K562 (cell line): ENCODE results near the gene SAMD11. TPM values are rescaled to one million over a fixed set of nuclear protein-coding genes. Genes with fewer than 3 reads are reported as not detected.
A peak's percentile ranks its signal among the peaks of the same experiment; 100 is the strongest.

Experiments
- ARID1B ChIP-seq: fragments of 450-650 bp; IDR thresholded peaks from 2 replicates; pipeline ENCODE4 v1.6.1; 2016; ENCODE audit warnings: antibody characterized with exemption, mild to moderate bottlenecking, inconsistent platforms
- CBX8 ChIP-seq: fragments of 200-600 bp; sonication (generic); IDR thresholded peaks from 2 replicates; pipeline ENCODE4 v1.6.1; 2012; ENCODE audit warnings: borderline replicate concordance, mixed run types, low read depth, mild to moderate bottlenecking, moderate library complexity, mixed read lengths, low read length, control low read depth, inconsistent platforms; ENCODE audit not compliant: poor library complexity, severe bottlenecking; ENCODE audit errors: extremely low read depth
- CHD4 ChIP-seq: fragments of 200-600 bp; sonication (generic); IDR thresholded peaks from 3 replicates; pipeline ENCODE4 v1.6.1; 2012; ENCODE audit warnings: low read depth, mild to moderate bottlenecking, mixed read lengths, low read length, inconsistent platforms; ENCODE audit not compliant: insufficient read depth, insufficient replicate concordance, poor library complexity, severe bottlenecking
- E2F5 ChIP-seq: sonication (generic); formaldehyde crosslinking; IDR thresholded peaks from 2 replicates; pipeline ENCODE4 v1.8.0; 2022; ENCODE audit warnings: mild to moderate bottlenecking, missing genetic modification reagents
- EZH2 ChIP-seq: IDR thresholded peaks from 2 replicates; pipeline ENCODE4 v1.6.1; 2012; ENCODE audit warnings: low read depth, mild to moderate bottlenecking, inconsistent platforms, low read length, borderline replicate concordance
- FOSL1 ChIP-seq: fragments of 200-800 bp; sonication (Bioruptor generic); conservative IDR thresholded peaks from 2 replicates; pipeline ENCODE4 v1.6.1; 2016; ENCODE audit warnings: missing genetic modification characterization, missing compliant biosample characterization
- GABPB1 ChIP-seq: sonication (generic); formaldehyde crosslinking; IDR thresholded peaks from 2 replicates; pipeline ENCODE4 v1.8.0; 2022; ENCODE audit warnings: mild to moderate bottlenecking, missing genetic modification reagents
- GTF3C2 ChIP-seq: IDR thresholded peaks from 3 replicates; pipeline ENCODE4 v1.6.1; 2011; ENCODE audit warnings: borderline replicate concordance, mild to moderate bottlenecking, moderate library complexity; ENCODE audit not compliant: insufficient read length; ENCODE audit errors: extremely low read depth
- HNRNPK ChIP-seq: fragments of 200-400 bp; formaldehyde crosslinking; IDR thresholded peaks from one replicate; pipeline ENCODE4 v1.6.1; 2018; ENCODE audit warnings: mild to moderate bottlenecking, low read depth, low read length; ENCODE audit not compliant: poor library complexity, severe bottlenecking
- KLF10 ChIP-seq: fragments of 250-450 bp; sonication (Bioruptor Pico); IDR thresholded peaks from 2 replicates; pipeline ENCODE4 v1.6.1; 2021; ENCODE audit warnings: matching md5 sums
- NEUROD1 ChIP-seq: fragments of 150-350 bp; IDR thresholded peaks from 2 replicates; pipeline ENCODE4 v1.6.1; 2014; ENCODE audit warnings: borderline replicate concordance, low read length, low read depth; ENCODE audit not compliant: partially characterized antibody
- PTBP1 ChIP-seq: fragments of 200-400 bp; formaldehyde crosslinking; IDR thresholded peaks from 2 replicates; pipeline ENCODE4 v1.6.1; 2017; ENCODE audit warnings: low read depth, low read length
- SMAD4 ChIP-seq: fragments of 250-450 bp; sonication (Bioruptor Pico); conservative IDR thresholded peaks from 2 replicates; pipeline ENCODE4 v1.8.0; 2021; ENCODE audit warnings: inconsistent platforms, mild to moderate bottlenecking, moderate library complexity
- SOX6 ChIP-seq: fragments of 450-650 bp; IDR thresholded peaks from 2 replicates; pipeline ENCODE4 v1.6.1; 2014; ENCODE audit warnings: mild to moderate bottlenecking
- SREBF1 ChIP-seq: fragments of 150-350 bp; IDR thresholded peaks from 2 replicates; pipeline ENCODE4 v1.6.1; 2014; ENCODE audit warnings: antibody characterized with exemption, low read depth, low read length, borderline replicate concordance
- ZC3H8 ChIP-seq: fragments of 450-650 bp; IDR thresholded peaks from 2 replicates; pipeline ENCODE4 v1.6.1; 2017
- ZNF12 ChIP-seq: sonication (generic); formaldehyde crosslinking; IDR thresholded peaks from 2 replicates; pipeline ENCODE4 v1.4.0; 2020; ENCODE audit warnings: mild to moderate bottlenecking, missing genetic modification reagents
- ZNF232 ChIP-seq: sonication (generic); formaldehyde crosslinking; IDR thresholded peaks from 2 replicates; pipeline ENCODE4 v1.8.0; 2022; ENCODE audit warnings: mild to moderate bottlenecking, missing genetic modification reagents
- ZNF507 ChIP-seq: conservative IDR thresholded peaks from 2 replicates; pipeline ENCODE4 v1.6.1; 2017; ENCODE audit warnings: missing genetic modification characterization, missing compliant biosample characterization
- ZNF586 ChIP-seq: fragments of 450-650 bp; formaldehyde crosslinking; conservative IDR thresholded peaks from 2 replicates; pipeline ENCODE4 v1.4.0; 2020; ENCODE audit warnings: mild to moderate bottlenecking, moderate library complexity
- ZNF668 ChIP-seq: fragments of 250-450 bp; sonication (Bioruptor Pico); IDR thresholded peaks from 2 replicates; pipeline ENCODE4 v1.8.0; 2022; ENCODE audit warnings: mild to moderate bottlenecking, inconsistent platforms
- ZNF75A ChIP-seq: fragments of 450-650 bp; formaldehyde crosslinking; IDR thresholded peaks from 2 replicates; pipeline ENCODE4 v1.4.0; 2020; ENCODE audit warnings: mild to moderate bottlenecking
- ZNF778 ChIP-seq: fragments of 450-650 bp; formaldehyde crosslinking; IDR thresholded peaks from 2 replicates; pipeline ENCODE4 v1.4.0; 2020; ENCODE audit warnings: mild to moderate bottlenecking, moderate library complexity
- polyA plus RNA-seq, 8 experiments: library from polyadenylated mRNA; depleted of rRNA in 4 of 8; stranded (reverse) in 5 of 8; unstranded in 3 of 8; fragments of >200 nt; fragmentation: Nextera tagmentation in 2 of 8; fragmentation: Illumina TruSeq in 1 of 8; extraction: Ambion mirVana in 2 of 8; extraction: Trizol in 1 of 8; gene quantifications; 2 replicates each; pipeline versions ENCODE4 v1.2.1 to v1.2.3, GENCODE V29; 2011 to 2014; ENCODE audit warnings: inconsistent platforms in 1 of 8, missing spikeins in 1 of 8
- total RNA-seq, 7 experiments: library from RNA; depleted of rRNA in 6 of 7; stranded (reverse); fragments of >200 nt in 6 of 7; fragmentation: Illumina TruSeq in 2 of 7; extraction: Trizol in 2 of 7; gene quantifications; 2 replicates each; pipeline versions ENCODE4 v1.2.1 to v1.2.3, GENCODE V29; 2011 to 2021; ENCODE audit warnings: low replicate concordance in 1 of 7
- TF ChIP-seq, protein P1 (sequence below): sonication (generic); formaldehyde crosslinking; IDR thresholded peaks from 2 replicates; pipeline ENCODE4 v1.8.0; 2023; ENCODE audit warnings: mild to moderate bottlenecking, missing genetic modification reagents

The SAMD11 gene
- total and polyA plus RNA-seq, 9 of the 15 experiments (the other 6 are each of a cell fraction or from before 2014, with no cell fraction given) = 0.07 to 0.82 (median 0.11) TPM; not detected in 2

DNA sequence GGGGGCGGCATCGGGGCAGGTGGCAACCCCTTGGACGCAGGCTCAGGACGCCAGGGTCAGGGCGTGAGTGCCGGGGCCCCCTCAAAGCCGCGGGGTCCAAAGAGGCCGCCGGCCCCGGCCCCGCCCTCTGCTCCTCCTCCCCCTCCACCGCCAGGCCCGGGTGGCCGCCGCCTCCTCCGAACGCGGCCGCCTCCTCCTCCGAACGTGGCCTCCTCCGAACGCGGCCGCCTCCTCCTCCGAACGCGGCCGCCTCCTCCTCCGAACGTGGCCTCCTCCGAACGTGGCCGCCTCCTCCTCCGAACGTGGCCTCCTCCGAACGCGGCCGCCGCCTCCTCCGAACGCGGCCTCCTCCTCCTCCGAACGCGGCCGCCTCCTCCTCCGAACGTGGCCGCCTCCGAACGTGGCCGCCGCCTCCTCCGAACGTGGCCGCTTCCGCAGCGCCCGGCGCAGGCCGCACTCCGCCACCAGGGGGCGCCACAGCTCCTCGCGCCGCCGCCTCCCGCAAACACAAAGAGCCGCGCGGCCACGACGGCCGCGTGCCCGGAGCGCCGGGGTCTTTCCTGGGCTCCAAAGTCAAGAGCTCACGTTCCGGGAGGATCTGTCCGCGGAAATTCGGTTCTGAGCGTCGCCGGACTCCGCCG lies 19.3 kb upstream of the SAMD11 start (continued):
- TF ChIP-seq, protein P1, sequence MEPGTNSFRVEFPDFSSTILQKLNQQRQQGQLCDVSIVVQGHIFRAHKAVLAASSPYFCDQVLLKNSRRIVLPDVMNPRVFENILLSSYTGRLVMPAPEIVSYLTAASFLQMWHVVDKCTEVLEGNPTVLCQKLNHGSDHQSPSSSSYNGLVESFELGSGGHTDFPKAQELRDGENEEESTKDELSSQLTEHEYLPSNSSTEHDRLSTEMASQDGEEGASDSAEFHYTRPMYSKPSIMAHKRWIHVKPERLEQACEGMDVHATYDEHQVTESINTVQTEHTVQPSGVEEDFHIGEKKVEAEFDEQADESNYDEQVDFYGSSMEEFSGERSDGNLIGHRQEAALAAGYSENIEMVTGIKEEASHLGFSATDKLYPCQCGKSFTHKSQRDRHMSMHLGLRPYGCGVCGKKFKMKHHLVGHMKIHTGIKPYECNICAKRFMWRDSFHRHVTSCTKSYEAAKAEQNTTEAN (CRISPR knock-in tag) = peak; percentile 83; the same call in 1 of the 2 replicates
- TF ChIP-seq SREBF1 = no peak
- TF ChIP-seq ZNF586 (CRISPR knock-in tag) = no peak
- TF ChIP-seq ZNF75A (CRISPR knock-in tag) = no peak
- no peak for TF ChIP-seq CBX8
- no peak for TF ChIP-seq ZNF778 (CRISPR knock-in tag)
- peak; percentile 88 for TF ChIP-seq E2F5 (CRISPR knock-in tag)
- peak; percentile 64; the same call in 1 of the 2 replicates for TF ChIP-seq SOX6
- TF ChIP-seq ARID1B = no peak
- peak; percentile 81; the same call in 1 of the 2 replicates for TF ChIP-seq ZNF232 (CRISPR knock-in tag)
- TF ChIP-seq GTF3C2 = no peak
- no peak for TF ChIP-seq PTBP1
- TF ChIP-seq ZNF668 (CRISPR knock-in tag) = no peak
- TF ChIP-seq NEUROD1 = peak; percentile 56
- TF ChIP-seq FOSL1 (tag) = no peak; the same call in 1 of the 2 replicates
- TF ChIP-seq EZH2 = no peak
- peak; percentile 83 for TF ChIP-seq SMAD4 (CRISPR knock-in tag)
- peak; percentile 78 for TF ChIP-seq GABPB1
- no peak for TF ChIP-seq KLF10 (CRISPR knock-in tag)
- no peak for TF ChIP-seq ZNF507
- no peak for TF ChIP-seq ZNF12 (CRISPR knock-in tag)
- no peak for TF ChIP-seq CHD4
- TF ChIP-seq HNRNPK = no peak
- no peak for TF ChIP-seq ZC3H8
